GM21381 (cell line): ENCODE data around the gene AMPD3.

Experiments
- ATAC-seq: cut with Tn5 transposase; IDR thresholded peaks from one replicate; pipeline ENCODE4 v1.9.1; 2021; ENCODE audit warnings: mild to moderate bottlenecking, moderate library complexity; ENCODE audit not compliant: unreplicated experiment

AMPD3 gene

GRCh38 chr11:10500757-10501684 lies 46.0 kb downstream of the AMPD3 start:
- ATAC-seq, result no peak

GRCh38 chr11:10502065-10502680 lies 47.1 kb downstream of the AMPD3 start:
- ATAC-seq, result no peak

GRCh38 chr11:10502770-10503169 lies 47.7 kb downstream of the AMPD3 start:
- no peak for ATAC-seq

GRCh38 chr11:10503221-10503620 lies 48.2 kb downstream of the AMPD3 start:
- ATAC-seq, result no peak

GRCh38 chr11:10503777-10504480 lies 48.9 kb downstream of the AMPD3 start:
- no peak for ATAC-seq

- ATAC-seq, result no peak
Measured at GRCh38 chr11:10504490-10504889, 49.4 kb downstream of the AMPD3 start.

GRCh38 chr11:10505278-10506007 lies 50.4 kb downstream of the AMPD3 start:
- no peak for ATAC-seq

- no peak for ATAC-seq
Measured at GRCh38 chr11:10506008-10506370, 50.9 kb downstream of the AMPD3 start.

GRCh38 chr11:10511181-10511621 lies 56.1 kb downstream of the AMPD3 start:
- ATAC-seq, result no peak

GRCh38 chr11:10514202-10514601 lies 59.1 kb downstream of the AMPD3 start:
- no peak for ATAC-seq

GRCh38 chr11:10514709-10515108 lies 59.6 kb downstream of the AMPD3 start:
- no peak for ATAC-seq

- ATAC-seq, result no peak
Measured at GRCh38 chr11:10515418-10515817, 60.4 kb downstream of the AMPD3 start.

GRCh38 chr11:10518123-10518522 lies 63.1 kb downstream of the AMPD3 start:
- ATAC-seq, result no peak

- ATAC-seq, result no peak
Measured at GRCh38 chr11:10518891-10519290, 63.8 kb downstream of the AMPD3 start.

GRCh38 chr11:10519630-10520029 lies 64.6 kb downstream of the AMPD3 start:
- no peak for ATAC-seq

GRCh38 chr11:10520562-10520961 lies 65.5 kb downstream of the AMPD3 start:
- no peak for ATAC-seq

GRCh38 chr11:10522276-10522675 lies 67.2 kb downstream of the AMPD3 start:
- no peak for ATAC-seq

GRCh38 chr11:10522921-10523320 lies 67.9 kb downstream of the AMPD3 start:
- no peak for ATAC-seq

GRCh38 chr11:10524471-10524870 lies 69.4 kb downstream of the AMPD3 start:
- no peak for ATAC-seq

GRCh38 chr11:10526974-10527918 lies 72.2 kb downstream of the AMPD3 start:
- peak; percentile 82 for ATAC-seq
